H1 (cell line): Measurements from ENCODE around the gene ABCB11. TPM values are rescaled to one million over a fixed set of nuclear protein-coding genes. Genes with fewer than 3 reads are reported as not detected.

Source experiments
- CBX8 ChIP-seq: fragments of 300-800, 300-1000 bp; sonication (generic); IDR thresholded peaks from 2 replicates; pipeline ENCODE4 v1.7.1; 2016; ENCODE audit warnings: low read depth, low read length, borderline replicate concordance
- CREB1 ChIP-seq: IDR thresholded peaks from 2 replicates; pipeline ENCODE4 v1.6.1; 2012; ENCODE audit warnings: inconsistent platforms
- RBBP5 ChIP-seq: IDR thresholded peaks from 2 replicates; pipeline ENCODE4 v1.7.1; 2012; ENCODE audit warnings: low read depth, mild to moderate bottlenecking, inconsistent platforms, low read length, moderate library complexity, borderline replicate concordance
- RNF2 ChIP-seq: fragments of 200-900, 300-1000 bp; sonication (generic); IDR thresholded peaks from 2 replicates; pipeline ENCODE4 v1.7.1; 2016; ENCODE audit warnings: borderline replicate concordance, low read depth, mild to moderate bottlenecking, antibody characterized with exemption, low read length; ENCODE audit not compliant: poor library complexity, severe bottlenecking; ENCODE audit errors: missing control alignments
- TAF7 ChIP-seq: optimal IDR thresholded peaks from 2 replicates; pipeline ENCODE3; 2011; ENCODE audit warnings: low read depth, mild to moderate bottlenecking, inconsistent platforms, low read length, moderate library complexity, borderline replicate concordance
- TBP ChIP-seq: IDR thresholded peaks from 2 replicates; pipeline ENCODE4 v1.6.1; 2011; ENCODE audit warnings: low read depth, low read length, improper control_type of control experiment
- polyA plus RNA-seq, 7 experiments: library from polyadenylated mRNA; depleted of rRNA in 3 of 7; stranded (reverse) in 5 of 7; unstranded in 2 of 7; fragments of >200 nt in 5 of 7; fragments of 200-250 nt in 2 of 7; gene quantifications; 1 replicate in 5 of 7; 2 replicates in 1 of 7; 4 replicates in 1 of 7; pipeline versions ENCODE4 v1.2.1 to v1.2.3, GENCODE V29; 2011 to 2013; ENCODE audit warnings: missing spikeins in 2 of 7, mixed read lengths in 2 of 7
- total RNA-seq: library from RNA; stranded (reverse); fragmentation: NEBNext Ultra II Directional; extraction: Animal tissue kit (Norgen Biotek cat#: 25700); gene quantifications from 2 replicates; pipeline ENCODE4 v1.2.1, GENCODE V29; 2021

Gene ABCB11
- total and polyA plus RNA-seq, 2 of the 8 experiments (the other 6 are each of a cell fraction or from before 2014, with no cell fraction given): not detected

GRCh38 chr2:168962636-168963035, 68.5 kb downstream of the ABCB11 start (continued):
- TF ChIP-seq TAF7: no peak
- TF ChIP-seq CREB1: no peak
- no peak for TF ChIP-seq RBBP5
- no peak for TF ChIP-seq RNF2
- TF ChIP-seq CBX8: no peak
- TF ChIP-seq TBP: no peak
